HG03354 (cell line): ENCODE measurements around the gene LPIN1.

Source experiments
- ATAC-seq: cut with Tn5 transposase; IDR thresholded peaks from one replicate; pipeline ENCODE4 v1.9.1; 2021; ENCODE audit warnings: mild to moderate bottlenecking; ENCODE audit not compliant: unreplicated experiment, poor library complexity, severe bottlenecking

Gene LPIN1

GRCh38 chr2:11743366-11743765 lies 3.1 kb upstream of the LPIN1 start:
- no peak for ATAC-seq

DNA sequence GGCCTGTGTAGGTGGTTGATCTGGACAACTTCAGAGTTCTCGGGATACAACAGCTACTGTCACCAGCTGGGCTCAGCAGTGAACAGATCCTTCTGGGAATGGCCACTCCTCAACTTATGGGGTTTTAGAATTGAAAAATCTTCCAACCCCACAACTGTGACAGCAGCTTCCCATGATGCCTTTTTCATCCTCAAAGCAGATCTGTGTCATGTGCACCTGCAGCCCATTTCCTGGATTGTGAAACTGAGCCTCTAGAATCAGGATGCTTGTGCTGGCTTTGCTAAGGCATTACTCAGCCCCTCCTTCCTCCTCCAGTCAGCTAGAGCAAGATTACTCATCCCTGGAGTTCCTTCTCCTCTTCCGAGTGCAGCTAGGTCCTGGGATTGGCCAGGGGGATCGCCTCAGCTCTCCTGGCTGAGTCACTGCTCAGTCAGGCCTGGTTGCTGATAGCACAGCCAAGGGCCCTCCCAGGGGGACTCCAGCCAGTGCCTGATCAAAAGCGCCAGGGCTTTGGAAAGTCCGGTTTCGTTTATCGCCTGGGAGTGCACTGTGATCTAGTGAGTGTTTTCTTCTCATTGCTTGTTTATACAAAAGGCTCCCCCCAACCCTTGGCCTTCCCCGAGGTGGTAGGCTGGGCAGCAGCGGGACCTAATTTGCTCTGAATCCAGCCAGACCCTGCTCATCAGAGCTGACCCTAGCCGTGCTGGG lies 2.4 kb upstream of the LPIN1 start:
- ATAC-seq = peak; percentile 44

- no peak for ATAC-seq
Observed at GRCh38 chr2:11744631-11745394, 1.6 kb upstream of the LPIN1 start.

GRCh38 chr2:11745613-11746375 lies 638 bp upstream of the LPIN1 start:
- no peak for ATAC-seq

GRCh38 chr2:11746807-11747459 lies 501 bp downstream of the LPIN1 start:
- no peak for ATAC-seq

GRCh38 chr2:11748018-11748860 lies 1.8 kb downstream of the LPIN1 start:
- ATAC-seq = no peak

GRCh38 chr2:11748861-11749645 lies 2.6 kb downstream of the LPIN1 start:
- no peak for ATAC-seq

GRCh38 chr2:11749646-11750349 lies 3.4 kb downstream of the LPIN1 start:
- no peak for ATAC-seq

DNA sequence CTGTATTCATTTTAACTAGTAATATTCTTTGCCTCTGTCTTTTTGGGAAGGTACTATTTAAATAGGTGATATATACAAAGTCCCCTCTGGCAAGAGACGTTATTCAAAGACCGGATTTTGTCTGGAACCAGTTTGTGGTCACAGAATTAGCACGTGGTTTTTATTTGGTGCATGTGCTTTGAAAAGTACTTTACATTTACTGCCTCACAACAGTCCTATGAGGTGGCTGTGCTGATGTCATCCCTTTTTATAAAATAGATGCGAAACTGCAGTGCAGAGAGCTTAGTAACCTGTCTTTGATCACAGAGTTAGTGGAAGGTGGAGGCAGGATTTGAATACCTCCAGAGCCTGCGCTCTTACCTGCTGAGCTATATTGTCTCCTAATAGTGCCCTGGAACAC lies 4.0 kb downstream of the LPIN1 start:
- peak; percentile 44 for ATAC-seq

DNA sequence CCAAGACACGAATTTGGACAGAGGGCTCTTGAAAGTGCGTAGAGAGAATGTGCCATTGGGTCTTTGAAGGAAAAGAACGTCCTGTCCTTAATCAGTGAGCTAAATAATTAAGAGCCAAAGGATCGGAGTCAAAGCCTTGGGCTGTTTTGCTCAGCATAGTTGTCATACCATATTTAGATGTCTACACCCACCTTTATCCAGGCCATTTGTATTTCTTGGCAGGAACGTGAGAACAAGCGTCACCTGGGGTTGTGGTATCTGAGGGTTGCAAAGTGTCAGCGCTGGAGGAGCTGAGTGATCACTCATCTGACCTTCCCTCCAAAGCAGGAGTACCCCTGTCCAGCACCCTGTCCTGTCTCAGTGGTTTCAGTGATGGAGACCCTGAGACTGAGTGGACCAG lies 4.5 kb downstream of the LPIN1 start:
- no peak for ATAC-seq

- no peak for ATAC-seq
Observed at GRCh38 chr2:11752906-11753305, 6.5 kb downstream of the LPIN1 start.

DNA sequence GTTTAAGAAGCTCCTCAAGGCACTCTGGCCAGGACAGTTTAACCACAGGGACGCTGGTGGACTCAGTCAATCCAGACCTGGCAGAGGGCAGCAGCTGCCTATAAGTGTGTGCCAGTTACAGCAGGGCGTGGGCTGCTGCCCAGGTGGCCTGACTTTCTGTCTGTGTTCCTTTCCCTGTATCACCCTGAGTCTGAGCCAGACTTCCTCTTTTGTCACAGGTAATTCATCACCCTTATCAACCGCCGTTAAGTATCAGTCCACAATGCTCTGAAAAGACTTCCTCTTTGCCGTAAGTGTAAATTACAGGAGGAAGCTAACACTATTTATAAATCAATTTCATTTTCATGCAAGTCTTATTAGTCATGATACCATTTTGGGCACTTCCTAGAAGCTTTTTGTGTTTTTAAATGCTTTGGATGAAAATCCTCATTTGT lies 7.0 kb downstream of the LPIN1 start:
- ATAC-seq = peak; percentile 81

DNA sequence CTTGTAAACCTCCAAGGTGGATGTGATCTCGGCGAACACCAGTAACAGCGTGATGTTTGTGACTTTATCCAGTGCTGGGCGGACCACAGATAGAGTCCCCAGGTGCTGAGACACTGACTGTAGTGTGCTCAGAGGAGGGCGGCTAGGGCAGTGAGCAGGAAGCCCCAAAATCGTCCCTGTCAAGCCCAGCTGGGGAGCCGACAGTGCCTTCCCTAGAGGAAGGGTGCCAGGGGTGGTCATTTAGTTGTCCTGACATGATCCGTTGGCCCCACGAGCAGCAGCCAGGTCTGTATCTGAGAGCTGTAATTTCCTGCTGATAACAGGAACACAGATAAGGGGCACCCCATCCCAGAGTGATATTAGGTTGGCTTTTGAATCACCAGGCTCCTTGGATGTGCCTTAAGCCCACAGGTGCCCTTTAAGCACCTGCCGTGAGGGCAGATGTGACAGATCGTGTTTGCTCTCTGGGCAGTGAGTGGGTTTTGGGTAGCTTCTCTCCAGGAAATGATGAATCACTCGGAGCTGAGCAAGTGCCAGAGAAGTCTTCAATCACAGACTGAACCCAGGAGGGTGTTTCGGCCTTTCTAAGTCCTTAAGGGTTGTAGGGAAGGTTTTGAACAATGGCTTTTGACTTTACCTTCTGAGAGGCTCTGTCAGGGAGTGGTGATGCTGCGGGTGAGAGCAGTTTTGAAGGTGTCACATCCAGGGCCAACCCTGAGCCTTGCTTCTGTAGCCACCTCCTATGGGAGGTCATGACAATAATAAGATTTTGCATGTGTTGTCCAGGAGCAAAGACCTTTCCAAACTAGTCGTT lies 7.7 kb downstream of the LPIN1 start:
- peak; percentile 34 for ATAC-seq

GRCh38 chr2:11754700-11755015 lies 8.2 kb downstream of the LPIN1 start:
- no peak for ATAC-seq

- ATAC-seq = no peak
Observed at GRCh38 chr2:11757101-11757500, 10.7 kb downstream of the LPIN1 start.

- no peak for ATAC-seq
Observed at GRCh38 chr2:11758187-11758586, 11.8 kb downstream of the LPIN1 start.

- no peak for ATAC-seq
Observed at GRCh38 chr2:11758647-11759046, 12.2 kb downstream of the LPIN1 start.
